ENCODE results near the gene AGPS.

DNA sequence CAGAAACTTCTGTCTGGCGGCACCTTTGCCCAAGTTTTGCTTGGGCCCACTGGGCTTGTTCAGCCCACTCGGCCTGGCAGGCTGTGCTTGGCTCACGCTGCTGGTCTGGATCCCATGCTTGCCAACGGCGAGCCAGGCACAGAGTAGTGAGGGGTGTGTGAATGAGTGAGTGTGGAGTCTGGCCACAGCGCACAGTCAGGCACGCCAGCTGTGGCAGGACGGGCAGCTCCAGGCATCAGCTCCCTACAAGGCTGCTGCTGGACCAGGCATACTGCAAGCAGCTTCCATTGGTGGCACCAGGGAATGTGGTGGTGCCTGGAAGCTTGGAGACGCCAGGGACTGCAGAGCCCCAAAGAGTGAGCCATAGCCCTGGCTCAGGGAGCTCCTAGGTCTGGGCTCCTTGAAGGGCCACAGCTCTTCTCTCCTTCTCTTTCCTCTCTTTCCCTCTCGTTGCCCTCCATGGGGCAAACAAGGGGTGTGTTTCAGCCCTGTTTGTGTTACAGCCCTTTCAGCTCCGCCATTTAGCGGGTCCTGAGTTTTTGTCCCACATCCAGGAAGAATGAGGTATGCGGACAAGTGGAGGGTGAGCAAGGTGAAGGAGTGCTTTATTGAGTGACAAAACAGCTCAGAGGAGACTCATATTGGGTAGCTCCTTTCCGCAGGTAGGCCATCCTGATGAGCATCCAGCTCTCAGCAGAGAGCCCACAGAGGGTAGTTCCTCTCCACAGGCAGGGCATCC, 73.0 kb downstream of the AGPS start:
- TF ChIP-seq ZFP36 (IDR thresholded peaks at IDR 0.05; ENCODE audit: borderline replicate concordance, partially characterized antibody) (no peak), HDAC2 (IDR thresholded peaks at IDR 0.05) (no peak), POLR2A (IDR thresholded peaks at IDR 0.05; ENCODE audit: low read length) (no peak), RAD21 (conservative IDR thresholded peaks at IDR 0.05 in 1 of 2, IDR thresholded peaks at IDR 0.05 in 1 of 2) (no peak), CBX2 (IDR thresholded peaks at IDR 0.05; ENCODE audit: borderline replicate concordance, low read depth) (no peak), MAFK (IDR thresholded peaks at IDR 0.05; ENCODE audit: partially characterized antibody) (no peak), BHLHE40 (IDR thresholded peaks at IDR 0.05; ENCODE audit: low read depth, low read length) (no peak), RNF2 (IDR thresholded peaks at IDR 0.05; ENCODE audit: borderline replicate concordance, low read depth) (no peak), HOXB13 (CRISPR knock-in tag; IDR thresholded peaks at IDR 0.05; ENCODE audit: low read depth) (no peak), MYC (IDR thresholded peaks at IDR 0.05; ENCODE audit: borderline replicate concordance, low read length) (no peak)
- TF ChIP-seq, protein P1, sequence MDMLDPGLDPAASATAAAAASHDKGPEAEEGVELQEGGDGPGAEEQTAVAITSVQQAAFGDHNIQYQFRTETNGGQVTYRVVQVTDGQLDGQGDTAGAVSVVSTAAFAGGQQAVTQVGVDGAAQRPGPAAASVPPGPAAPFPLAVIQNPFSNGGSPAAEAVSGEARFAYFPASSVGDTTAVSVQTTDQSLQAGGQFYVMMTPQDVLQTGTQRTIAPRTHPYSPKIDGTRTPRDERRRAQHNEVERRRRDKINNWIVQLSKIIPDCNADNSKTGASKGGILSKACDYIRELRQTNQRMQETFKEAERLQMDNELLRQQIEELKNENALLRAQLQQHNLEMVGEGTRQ (IDR thresholded peaks at IDR 0.05), result no peak
- TF ChIP-seq, protein P2, sequence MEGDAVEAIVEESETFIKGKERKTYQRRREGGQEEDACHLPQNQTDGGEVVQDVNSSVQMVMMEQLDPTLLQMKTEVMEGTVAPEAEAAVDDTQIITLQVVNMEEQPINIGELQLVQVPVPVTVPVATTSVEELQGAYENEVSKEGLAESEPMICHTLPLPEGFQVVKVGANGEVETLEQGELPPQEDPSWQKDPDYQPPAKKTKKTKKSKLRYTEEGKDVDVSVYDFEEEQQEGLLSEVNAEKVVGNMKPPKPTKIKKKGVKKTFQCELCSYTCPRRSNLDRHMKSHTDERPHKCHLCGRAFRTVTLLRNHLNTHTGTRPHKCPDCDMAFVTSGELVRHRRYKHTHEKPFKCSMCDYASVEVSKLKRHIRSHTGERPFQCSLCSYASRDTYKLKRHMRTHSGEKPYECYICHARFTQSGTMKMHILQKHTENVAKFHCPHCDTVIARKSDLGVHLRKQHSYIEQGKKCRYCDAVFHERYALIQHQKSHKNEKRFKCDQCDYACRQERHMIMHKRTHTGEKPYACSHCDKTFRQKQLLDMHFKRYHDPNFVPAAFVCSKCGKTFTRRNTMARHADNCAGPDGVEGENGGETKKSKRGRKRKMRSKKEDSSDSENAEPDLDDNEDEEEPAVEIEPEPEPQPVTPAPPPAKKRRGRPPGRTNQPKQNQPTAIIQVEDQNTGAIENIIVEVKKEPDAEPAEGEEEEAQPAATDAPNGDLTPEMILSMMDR (IDR thresholded peaks at IDR 0.05), result no peak
- TF ChIP-seq, protein P3, sequence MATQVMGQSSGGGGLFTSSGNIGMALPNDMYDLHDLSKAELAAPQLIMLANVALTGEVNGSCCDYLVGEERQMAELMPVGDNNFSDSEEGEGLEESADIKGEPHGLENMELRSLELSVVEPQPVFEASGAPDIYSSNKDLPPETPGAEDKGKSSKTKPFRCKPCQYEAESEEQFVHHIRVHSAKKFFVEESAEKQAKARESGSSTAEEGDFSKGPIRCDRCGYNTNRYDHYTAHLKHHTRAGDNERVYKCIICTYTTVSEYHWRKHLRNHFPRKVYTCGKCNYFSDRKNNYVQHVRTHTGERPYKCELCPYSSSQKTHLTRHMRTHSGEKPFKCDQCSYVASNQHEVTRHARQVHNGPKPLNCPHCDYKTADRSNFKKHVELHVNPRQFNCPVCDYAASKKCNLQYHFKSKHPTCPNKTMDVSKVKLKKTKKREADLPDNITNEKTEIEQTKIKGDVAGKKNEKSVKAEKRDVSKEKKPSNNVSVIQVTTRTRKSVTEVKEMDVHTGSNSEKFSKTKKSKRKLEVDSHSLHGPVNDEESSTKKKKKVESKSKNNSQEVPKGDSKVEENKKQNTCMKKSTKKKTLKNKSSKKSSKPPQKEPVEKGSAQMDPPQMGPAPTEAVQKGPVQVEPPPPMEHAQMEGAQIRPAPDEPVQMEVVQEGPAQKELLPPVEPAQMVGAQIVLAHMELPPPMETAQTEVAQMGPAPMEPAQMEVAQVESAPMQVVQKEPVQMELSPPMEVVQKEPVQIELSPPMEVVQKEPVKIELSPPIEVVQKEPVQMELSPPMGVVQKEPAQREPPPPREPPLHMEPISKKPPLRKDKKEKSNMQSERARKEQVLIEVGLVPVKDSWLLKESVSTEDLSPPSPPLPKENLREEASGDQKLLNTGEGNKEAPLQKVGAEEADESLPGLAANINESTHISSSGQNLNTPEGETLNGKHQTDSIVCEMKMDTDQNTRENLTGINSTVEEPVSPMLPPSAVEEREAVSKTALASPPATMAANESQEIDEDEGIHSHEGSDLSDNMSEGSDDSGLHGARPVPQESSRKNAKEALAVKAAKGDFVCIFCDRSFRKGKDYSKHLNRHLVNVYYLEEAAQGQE (IDR thresholded peaks at IDR 0.05), result no peak
